ENCODE measurements around the gene BABAM2.
A peak's percentile ranks its signal among the peaks of the same experiment; 100 is the strongest.

The BABAM2 gene

DNA sequence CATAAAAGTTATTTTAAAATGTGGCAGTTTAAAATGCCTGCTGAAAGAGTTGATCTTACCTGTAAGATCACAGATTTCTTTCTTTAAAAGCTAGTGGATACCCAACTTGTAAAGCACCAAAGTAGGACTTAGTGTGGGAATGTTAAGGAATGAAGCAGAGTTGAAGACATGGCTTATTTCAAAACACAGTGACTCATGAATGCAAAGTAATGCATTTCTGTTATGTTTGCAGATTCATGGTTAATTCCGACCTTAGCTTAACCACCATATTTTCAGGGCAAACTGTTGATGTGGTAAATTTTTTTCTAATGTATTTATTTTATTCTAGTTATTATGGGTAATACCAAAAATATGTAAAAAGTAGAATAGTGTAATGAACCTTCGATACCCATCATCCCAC is 295.4 kb downstream of the BABAM2 start:
- TF ChIP-seq, protein P1, sequence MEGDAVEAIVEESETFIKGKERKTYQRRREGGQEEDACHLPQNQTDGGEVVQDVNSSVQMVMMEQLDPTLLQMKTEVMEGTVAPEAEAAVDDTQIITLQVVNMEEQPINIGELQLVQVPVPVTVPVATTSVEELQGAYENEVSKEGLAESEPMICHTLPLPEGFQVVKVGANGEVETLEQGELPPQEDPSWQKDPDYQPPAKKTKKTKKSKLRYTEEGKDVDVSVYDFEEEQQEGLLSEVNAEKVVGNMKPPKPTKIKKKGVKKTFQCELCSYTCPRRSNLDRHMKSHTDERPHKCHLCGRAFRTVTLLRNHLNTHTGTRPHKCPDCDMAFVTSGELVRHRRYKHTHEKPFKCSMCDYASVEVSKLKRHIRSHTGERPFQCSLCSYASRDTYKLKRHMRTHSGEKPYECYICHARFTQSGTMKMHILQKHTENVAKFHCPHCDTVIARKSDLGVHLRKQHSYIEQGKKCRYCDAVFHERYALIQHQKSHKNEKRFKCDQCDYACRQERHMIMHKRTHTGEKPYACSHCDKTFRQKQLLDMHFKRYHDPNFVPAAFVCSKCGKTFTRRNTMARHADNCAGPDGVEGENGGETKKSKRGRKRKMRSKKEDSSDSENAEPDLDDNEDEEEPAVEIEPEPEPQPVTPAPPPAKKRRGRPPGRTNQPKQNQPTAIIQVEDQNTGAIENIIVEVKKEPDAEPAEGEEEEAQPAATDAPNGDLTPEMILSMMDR (IDR thresholded peaks at IDR 0.05; ENCODE audit: low read depth, low read length) = no peak
- H3K4me3 ChIP-seq (replicated peaks in 1 of 2; ENCODE audit: low read depth in 2 of 2, low read length in 2 of 2) = no peak overlapping the region
- peak; percentile 33 to 76 for DNase-seq (ENCODE audit: low read depth in 2 of 2)

DNA sequence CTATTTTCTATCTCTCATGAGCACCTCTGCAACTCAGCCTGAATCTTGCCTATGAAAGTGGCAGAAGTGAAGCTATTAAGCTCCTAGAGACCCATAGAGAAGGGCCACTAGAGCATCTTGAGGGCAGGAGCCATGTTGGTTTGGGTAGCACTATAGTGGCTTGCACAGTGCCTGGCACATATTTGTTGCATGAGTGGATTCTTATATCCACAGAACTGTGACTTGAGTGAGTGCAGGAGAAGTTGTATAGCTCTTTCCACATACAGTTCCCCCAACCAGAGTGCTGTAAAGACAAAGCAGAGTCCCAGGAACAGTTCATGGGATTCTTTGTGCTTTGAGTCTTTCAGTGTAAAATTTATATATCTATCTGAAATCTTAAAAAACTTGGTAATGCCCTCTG is 296.7 kb downstream of the BABAM2 start:
- DNase-seq (ENCODE audit: low read depth in 2 of 2) = no peak
- no peak overlapping the region for H3K4me3 ChIP-seq (replicated peaks in 1 of 2; ENCODE audit: low read depth in 2 of 2, low read length in 2 of 2)
- TF ChIP-seq, protein P1 (IDR thresholded peaks at IDR 0.05; ENCODE audit: low read depth, low read length) = no peak

DNA sequence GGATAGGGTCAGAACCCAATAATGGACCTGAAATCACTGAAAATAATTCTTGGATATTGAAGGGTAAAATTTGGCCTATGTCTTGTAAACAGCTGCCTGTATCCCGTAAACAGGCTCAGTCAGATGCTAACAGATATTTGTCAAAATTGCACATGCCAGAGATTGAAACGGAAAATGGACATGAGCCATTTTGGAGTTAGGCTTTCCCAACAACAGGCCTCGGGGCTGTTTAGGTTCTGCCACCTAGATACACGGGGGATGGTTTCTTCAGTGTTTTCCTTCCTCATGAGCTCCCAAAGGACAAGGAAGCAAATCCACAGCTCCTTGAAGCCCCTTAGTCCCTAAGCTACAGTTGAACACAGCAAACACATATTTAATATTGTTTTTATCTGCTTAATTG is 297.9 kb downstream of the BABAM2 start:
- TF ChIP-seq, protein P1 (IDR thresholded peaks at IDR 0.05; ENCODE audit: low read depth, low read length) = no peak
- H3K4me3 ChIP-seq (replicated peaks in 1 of 2; ENCODE audit: low read depth in 2 of 2, low read length in 2 of 2) = no peak overlapping the region
- DNase-seq (ENCODE audit: low read depth in 2 of 2) = no peak

DNA sequence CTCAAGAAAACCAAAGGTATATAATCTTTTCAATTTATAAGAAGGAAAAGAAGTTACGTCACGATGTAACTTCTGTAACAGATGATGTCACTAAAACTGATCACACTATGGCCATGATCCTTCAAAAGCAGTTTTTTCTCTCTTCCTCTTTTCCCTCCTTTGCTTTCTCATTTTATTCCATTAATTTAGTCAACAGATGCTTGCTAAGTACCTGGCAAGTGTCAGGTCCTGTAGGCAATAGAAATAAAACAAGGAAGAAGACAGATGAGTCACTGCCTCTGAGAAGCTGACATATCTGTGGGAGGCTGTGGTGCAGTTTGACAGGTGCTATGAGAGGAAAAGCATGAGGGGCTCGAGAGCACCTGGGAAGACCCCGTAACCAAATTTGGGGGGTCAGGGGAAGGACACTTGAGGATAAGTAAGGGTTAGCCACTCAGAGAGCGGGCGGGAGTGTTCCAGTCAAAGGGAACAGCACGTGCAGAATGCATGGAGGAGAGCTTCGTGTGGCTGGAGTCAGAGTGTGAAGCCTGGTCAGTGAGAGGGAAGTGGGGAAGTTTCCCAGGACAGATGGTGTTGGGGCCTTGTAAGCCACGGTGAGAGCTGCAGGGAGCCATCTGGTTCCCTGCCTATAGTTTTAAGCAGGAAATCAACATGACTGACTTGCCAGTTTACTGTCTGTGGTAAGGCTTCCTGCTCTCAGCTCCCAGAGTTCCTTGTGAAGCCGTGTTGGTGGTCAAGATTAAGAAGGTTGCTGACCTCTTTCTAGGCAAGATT is 303.3 kb downstream of the BABAM2 start:
- TF ChIP-seq, protein P1 (IDR thresholded peaks at IDR 0.05; ENCODE audit: low read depth, low read length) = no peak
- no peak overlapping the region for H3K4me3 ChIP-seq (replicated peaks in 1 of 2; ENCODE audit: low read depth in 2 of 2, low read length in 2 of 2)
- DNase-seq (ENCODE audit: low read depth in 2 of 2) = no peak

DNA sequence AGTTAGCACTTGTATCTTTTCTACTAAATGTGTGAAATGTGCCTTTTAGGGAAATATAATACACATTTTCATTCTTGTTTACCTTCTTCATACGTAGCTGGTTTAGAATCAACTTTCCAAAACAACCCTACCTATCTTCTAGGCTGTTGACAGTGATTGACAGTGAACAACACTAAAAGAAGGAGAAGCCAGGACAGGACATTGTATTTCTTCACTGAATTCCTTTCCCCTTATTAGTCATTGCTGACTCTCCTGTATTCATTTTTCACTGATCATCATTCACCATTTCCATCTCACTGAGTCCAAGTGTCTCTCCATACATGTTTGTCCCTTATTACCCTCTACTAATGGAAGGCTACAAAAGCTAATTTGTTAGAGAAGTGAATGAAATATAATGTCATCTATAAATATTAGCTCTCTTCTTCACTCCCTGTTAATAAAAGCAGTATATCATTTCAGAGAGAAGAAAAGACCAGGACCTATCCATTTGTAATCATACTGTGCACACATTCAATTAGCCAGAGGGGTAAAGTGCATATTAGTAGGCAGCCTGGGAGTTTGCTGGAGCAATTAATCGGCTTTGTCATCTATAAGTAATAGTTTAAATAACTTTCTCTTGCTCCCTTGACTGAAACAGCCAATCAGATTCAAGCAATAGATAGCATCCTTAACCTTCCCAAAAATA is 309.6 kb downstream of the BABAM2 start:
- H3K4me3 ChIP-seq (replicated peaks in 1 of 2; ENCODE audit: low read depth in 2 of 2, low read length in 2 of 2) = no peak overlapping the region
- peak in 1 of 2 donors; percentile 23 for DNase-seq (ENCODE audit: low read depth in 2 of 2)
- TF ChIP-seq, protein P1 (IDR thresholded peaks at IDR 0.05; ENCODE audit: low read depth, low read length) = no peak

DNA sequence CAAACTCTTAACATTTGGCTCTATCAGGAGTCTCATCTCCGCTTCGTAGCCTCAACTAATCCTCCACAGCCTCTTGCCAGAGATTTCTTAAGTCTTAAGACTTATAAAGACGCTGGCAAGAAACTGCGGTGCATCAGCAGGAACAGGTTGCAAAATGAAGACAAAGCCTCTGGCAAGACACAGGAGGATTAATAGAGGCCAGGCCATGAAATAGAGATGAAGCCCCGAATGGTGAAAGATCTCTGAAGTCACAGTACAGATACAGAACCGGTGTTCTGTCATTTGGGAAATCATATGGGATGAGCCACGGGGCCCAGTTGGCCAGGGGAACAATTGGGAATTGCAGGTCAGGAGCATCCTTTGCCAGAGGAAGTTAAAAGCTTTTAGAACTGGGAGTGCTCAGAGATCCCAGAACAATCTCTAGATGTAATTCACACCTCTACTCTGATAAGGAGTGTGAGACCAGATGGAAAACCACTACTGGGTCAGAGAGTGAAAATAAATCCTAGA is 311.2 kb downstream of the BABAM2 start:
- TF ChIP-seq, protein P1 (IDR thresholded peaks at IDR 0.05; ENCODE audit: low read depth, low read length) = no peak
- DNase-seq (ENCODE audit: low read depth in 2 of 2) = no peak
- H3K4me3 ChIP-seq (replicated peaks in 1 of 2; ENCODE audit: low read depth in 2 of 2, low read length in 2 of 2) = no peak overlapping the region

Data from cardiac fibroblast (primary cell).